Caco-2 (cell line): ENCODE results near the gene PDE4D. TPM values are rescaled to one million over a fixed set of nuclear protein-coding genes. Genes with fewer than 3 reads are reported as not detected.

Source experiments
- BruUV-seq: library from RNA; stranded (reverse); fragments of 400-500 nt; replicated peaks from 2 replicates; lab custom pipeline; 2021; lab: Mats Ljungman, UMichigan
- CTCF ChIA-PET: fragments of 300-600 bp; sonication (Branson Sonifier 250); formaldehyde crosslinking; loops from one replicate; lab custom pipeline; 2022; ENCODE audit warnings: antibody characterized with exemption; lab: Charles Lee
- POLR2A ChIA-PET: fragments of 300-600 bp; sonication (Branson Sonifier 250); formaldehyde crosslinking; loops from one replicate; lab custom pipeline; 2022; ENCODE audit warnings: antibody characterized with exemption; lab: Charles Lee
- DNase-seq, 2 experiments: peaks; one replicate each; pipeline versions ENCODE4 v3.0.0 to v3.0.0-alpha.2; 2020 to 2022
- H3K27me3 ChIP-seq: replicated peaks from 2 replicates; pipeline ENCODE4 v1.6.0; 2011; ENCODE audit warnings: low read length; ENCODE audit not compliant: control insufficient read depth, insufficient read depth
- H3K36me3 ChIP-seq: 2 replicates; pipeline ENCODE4 v1.5.1; 2011; ENCODE audit warnings: low read length; ENCODE audit not compliant: control insufficient read depth, insufficient read depth
- H3K4me1 ChIP-seq: fragments of 250-450 bp; sonication (Bioruptor Pico); 2 replicates; pipeline ENCODE4 v1.5.1; 2020; ENCODE audit warnings: mild to moderate bottlenecking
- H3K4me3 ChIP-seq: 2 replicates; pipeline ENCODE4 v1.5.1; 2011; ENCODE audit warnings: low read depth, mild to moderate bottlenecking, control low read depth, low read length
- H3K9me3 ChIP-seq: fragments of 250-450 bp; sonication (Bioruptor Pico); 2 replicates; pipeline ENCODE4 v1.5.1; 2020; ENCODE audit warnings: mild to moderate bottlenecking, moderate library complexity
- H3K27ac Mint-ChIP-seq: one replicate; pipeline ENCODE4 v1.8.0; 2022; ENCODE audit warnings: mixed read lengths; ENCODE audit not compliant: unreplicated experiment
- H3K27me3 Mint-ChIP-seq: one replicate; pipeline ENCODE4 v1.8.0; 2022; ENCODE audit warnings: mixed read lengths; ENCODE audit not compliant: insufficient read depth, unreplicated experiment
- H3K36me3 Mint-ChIP-seq: one replicate; pipeline ENCODE4 v1.8.0; 2022; ENCODE audit warnings: mild to moderate bottlenecking, mixed read lengths; ENCODE audit not compliant: insufficient read depth, unreplicated experiment
- H3K4me1 Mint-ChIP-seq: one replicate; pipeline ENCODE4 v1.8.0; 2022; ENCODE audit warnings: low read depth, mixed read lengths; ENCODE audit not compliant: unreplicated experiment
- H3K4me3 Mint-ChIP-seq: one replicate; pipeline ENCODE4 v1.8.0; 2022; ENCODE audit warnings: mild to moderate bottlenecking, moderate library complexity, mixed read lengths; ENCODE audit not compliant: unreplicated experiment
- H3K9me3 Mint-ChIP-seq: one replicate; pipeline ENCODE4 v1.8.0; 2022; ENCODE audit warnings: mixed read lengths; ENCODE audit not compliant: unreplicated experiment
- CTCF ChIP-seq, 2 experiments: fragments of 200-600 bp in 1 of 2; IDR thresholded peaks; 1 replicate in 1 of 2; 2 replicates in 1 of 2; pipeline versions ENCODE4 v1.5.1 to v1.8.0; 2011 to 2022; ENCODE audit warnings: antibody characterized with exemption in 1 of 2, control low read depth in 1 of 2, inconsistent platforms in 1 of 2, low read depth in 1 of 2, low read length in 1 of 2, mild to moderate bottlenecking in 1 of 2, moderate library complexity in 1 of 2; ENCODE audit not compliant: insufficient read depth in 1 of 2, severe bottlenecking in 1 of 2, unreplicated experiment in 1 of 2
- intact Hi-C: fragments of 100-400 bp; cut with micrococcal nuclease; formaldehyde crosslinking; loops from one replicate; pipeline ENCODE4 v1.10.0; 2022; ENCODE audit not compliant: unreplicated experiment
- total RNA-seq: library from RNA; stranded (reverse); gene quantifications from 2 replicates; pipeline ENCODE4 v1.2.3, GENCODE V29; 2022

The PDE4D gene
- total RNA-seq, 1 experiment from 2014 or later = 89.8 TPM

DNA sequence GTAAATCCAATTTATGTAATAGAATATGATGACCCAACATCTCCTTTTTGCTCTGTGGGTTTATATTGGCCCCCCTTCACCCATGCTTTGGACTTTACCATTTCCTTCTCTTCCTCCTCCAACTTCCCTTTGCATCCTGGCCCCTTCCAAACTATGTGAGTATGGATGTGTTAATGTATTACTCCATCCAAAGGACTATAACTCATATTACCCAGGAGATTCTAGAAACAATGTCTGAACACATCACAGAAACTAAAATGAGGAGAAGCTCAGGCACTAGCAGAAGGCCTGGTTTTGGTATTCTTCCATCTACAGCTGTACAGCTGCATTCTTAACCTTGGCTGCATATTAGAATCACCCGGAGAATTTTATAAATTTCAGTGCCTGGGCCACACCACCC, 110.7 kb downstream of the PDE4D start:
- Mint-ChIP-seq H3K4me1 (no peaks in the 10 kb centered on the region), H3K9me3 (no peaks in the 10 kb centered on the region), H3K4me3 (no peak overlapping the region), H3K36me3 (no peaks in the 10 kb centered on the region), H3K27ac (no peak overlapping the region), H3K27me3 (peaks cover 9% of the 10 kb centered on the region)
- Histone ChIP-seq H3K27me3 (no peaks in the 10 kb centered on the region), H3K4me3 (no peak overlapping the region), H3K36me3 (no peaks in the 10 kb centered on the region), H3K4me1 (no peaks in the 10 kb centered on the region), H3K9me3 (no peaks in the 10 kb centered on the region)
- POLR2A ChIA-PET = no interaction called here
- BruUV-seq = no TSS peak
- no peak for TF ChIP-seq CTCF (IDR thresholded peaks at IDR 0.05; ENCODE audit: insufficient read depth in 1 of 2, low read depth in 1 of 2, low read length in 1 of 2, severe bottlenecking in 1 of 2, unreplicated experiment in 1 of 2)
- CTCF ChIA-PET = no interaction called here
- intact Hi-C loops = no loop called here
- no peak for DNase-seq

GRCh38 chr5:59779453-59779852, 114.1 kb downstream of the PDE4D start:
- Mint-ChIP-seq H3K36me3 (no peaks in the 10 kb centered on the region), H3K4me3 (no peak overlapping the region), H3K9me3 (no peaks in the 10 kb centered on the region), H3K4me1 (no peaks in the 10 kb centered on the region), H3K27me3 (peaks cover 3% of the 10 kb centered on the region), H3K27ac (no peak overlapping the region)
- Histone ChIP-seq H3K27me3 (no peaks in the 10 kb centered on the region; the same call in 1 of the 2 replicates), H3K9me3 (no peaks in the 10 kb centered on the region), H3K4me3 (no peak overlapping the region), H3K36me3 (no peaks in the 10 kb centered on the region), H3K4me1 (no peaks in the 10 kb centered on the region)
- CTCF ChIA-PET = no interaction called here
- intact Hi-C loops = no loop called here
- POLR2A ChIA-PET = no interaction called here
- BruUV-seq = no TSS peak
- TF ChIP-seq CTCF (IDR thresholded peaks at IDR 0.05; ENCODE audit: insufficient read depth in 1 of 2, low read depth in 1 of 2, low read length in 1 of 2, severe bottlenecking in 1 of 2, unreplicated experiment in 1 of 2) = no peak
- no peak for DNase-seq

- CTCF ChIA-PET = no interaction called here
- BruUV-seq = no TSS peak
- no peak overlapping the region for H3K4me3 Mint-ChIP-seq
Observed at GRCh38 chr5:59777028-59777427, 116.5 kb downstream of the PDE4D start.

More at GRCh38 chr5:59777028-59777427, 116.5 kb downstream of the PDE4D start:
- Histone ChIP-seq H3K4me1 (no peaks in the 10 kb centered on the region), H3K27me3 (no peaks in the 10 kb centered on the region; the same call in 1 of the 2 replicates), H3K9me3 (no peaks in the 10 kb centered on the region), H3K36me3 (no peaks in the 10 kb centered on the region), H3K4me3 (no peak overlapping the region)
- peaks cover 8% of the 10 kb centered on the region for H3K27me3 Mint-ChIP-seq
- H3K4me1 Mint-ChIP-seq = no peaks in the 10 kb centered on the region
- intact Hi-C loops = no loop called here
- H3K36me3 Mint-ChIP-seq = no peaks in the 10 kb centered on the region
- no peak overlapping the region for H3K27ac Mint-ChIP-seq
- no peak for TF ChIP-seq CTCF (IDR thresholded peaks at IDR 0.05; ENCODE audit: insufficient read depth in 1 of 2, low read depth in 1 of 2, low read length in 1 of 2, severe bottlenecking in 1 of 2, unreplicated experiment in 1 of 2)
- no peaks in the 10 kb centered on the region for H3K9me3 Mint-ChIP-seq
- DNase-seq = no peak
- POLR2A ChIA-PET = no interaction called here
